IMR-90 (cell line): ENCODE results near the gene PIP5K1C. TPM values are rescaled to one million over a fixed set of nuclear protein-coding genes. Genes with fewer than 3 reads are reported as not detected.

Experiments
- ATAC-seq: fragments of 200-7000 bp; cut with Tn5 transposase; 2 replicates; pipeline ENCODE4 v1.9.1; 2020; ENCODE audit warnings: low read depth, mild to moderate bottlenecking, moderate library complexity
- BruUV-seq: library from RNA; stranded (reverse); fragments of 400-500 nt; replicated peaks from 2 replicates; lab custom pipeline; 2021; lab: Mats Ljungman, UMichigan
- CTCF ChIA-PET: fragments of 300-600 bp; formaldehyde crosslinking; extraction: SDS; loops from one replicate; lab custom pipeline; 2021; ENCODE audit warnings: antibody characterized with exemption; lab: Yijun Ruan, JAX
- POLR2A ChIA-PET: fragments of 300-600 bp; sonication (Branson Sonifier 250); formaldehyde crosslinking; loops from one replicate; lab custom pipeline; 2022; ENCODE audit warnings: antibody characterized with exemption; ENCODE audit not compliant: unreplicated experiment; lab: Charles Lee
- DNase-seq: peaks from one replicate; pipeline ENCODE4 v3.0.0; 2013
- H2AFZ ChIP-seq: replicated peaks from 2 replicates; pipeline ENCODE3; 2013; ENCODE audit warnings: low read length, mild to moderate bottlenecking; ENCODE audit not compliant: poor library complexity
- H2AK5ac ChIP-seq: 2 replicates; pipeline ENCODE4 v1.6.1; 2013; ENCODE audit warnings: low read depth, low read length, inconsistent platforms
- H2AK9ac ChIP-seq: replicated peaks from 2 replicates; pipeline ENCODE3; 2013; ENCODE audit warnings: mild to moderate bottlenecking, low read depth, low read length, moderate library complexity; ENCODE audit not compliant: poor library complexity
- H2BK120ac ChIP-seq: 2 replicates; pipeline ENCODE4 v1.6.1; 2013; ENCODE audit warnings: low read depth, low read length, inconsistent platforms
- H2BK15ac ChIP-seq: 3 replicates; pipeline ENCODE4 v1.6.1; 2013; ENCODE audit warnings: low read depth, low read length, inconsistent platforms
- H2BK20ac ChIP-seq: 2 replicates; pipeline ENCODE4 v1.6.1; 2013; ENCODE audit warnings: low read depth, mild to moderate bottlenecking, inconsistent platforms, low read length, moderate library complexity
- H2BK5ac ChIP-seq: 2 replicates; pipeline ENCODE4 v1.6.1; 2013; ENCODE audit warnings: mild to moderate bottlenecking, low read depth, low read length, inconsistent platforms; ENCODE audit not compliant: poor library complexity, severe bottlenecking
- H3K14ac ChIP-seq: replicated peaks from 2 replicates; pipeline ENCODE4 v1.6.1; 2013; ENCODE audit warnings: low read depth, low read length, inconsistent platforms
- H3K18ac ChIP-seq: 2 replicates; pipeline ENCODE4 v1.6.1; 2013; ENCODE audit warnings: low read depth, low read length, control low read depth
- H3K23ac ChIP-seq: 2 replicates; pipeline ENCODE4 v1.6.1; 2013; ENCODE audit warnings: low read depth, low read length, inconsistent platforms
- H3K27ac ChIP-seq: 2 replicates; pipeline ENCODE4 v1.5.1; 2013; ENCODE audit warnings: mild to moderate bottlenecking, control low read depth, low read length; ENCODE audit not compliant: insufficient read depth
- H3K27me3 ChIP-seq: 2 replicates; pipeline ENCODE4 v1.6.1; 2013; ENCODE audit warnings: low read length; ENCODE audit not compliant: control insufficient read depth, insufficient read depth
- H3K36me3 ChIP-seq: 2 replicates; pipeline ENCODE4 v1.6.1; 2013; ENCODE audit warnings: low read length, mixed read lengths; ENCODE audit not compliant: control insufficient read depth, insufficient read depth
- H3K4ac ChIP-seq: 2 replicates; pipeline ENCODE4 v1.6.1; 2013; ENCODE audit warnings: low read depth, low read length, inconsistent platforms
- H3K4me1 ChIP-seq: 2 replicates; pipeline ENCODE4 v1.6.1; 2013; ENCODE audit warnings: low read length, mixed read lengths; ENCODE audit not compliant: control insufficient read depth, insufficient read depth
- H3K4me2 ChIP-seq: 2 replicates; pipeline ENCODE4 v1.6.1; 2013; ENCODE audit warnings: low read depth, mild to moderate bottlenecking, control low read depth, low read length, moderate library complexity
- H3K4me3 ChIP-seq: 2 replicates; pipeline ENCODE4 v1.5.1; 2013; ENCODE audit warnings: low read depth, mild to moderate bottlenecking, control low read depth, low read length, moderate library complexity; ENCODE audit not compliant: insufficient read depth
- H3K56ac ChIP-seq: 2 replicates; pipeline ENCODE4 v1.6.1; 2013; ENCODE audit warnings: low read length, inconsistent platforms; ENCODE audit not compliant: insufficient read depth; ENCODE audit errors: extremely low read depth
- H3K79me1 ChIP-seq, 2 experiments: 2 replicates each; pipeline ENCODE4 v1.6.1; 2013; ENCODE audit warnings: low read length in 2 of 2, inconsistent platforms in 1 of 2, low read depth in 1 of 2
- H3K9ac ChIP-seq: 2 replicates; pipeline ENCODE4 v1.6.1; 2013; ENCODE audit warnings: low read depth, low read length, control low read depth
- H3K9me1 ChIP-seq: 2 replicates; pipeline ENCODE4 v1.6.1; 2013; ENCODE audit warnings: low read length, inconsistent platforms; ENCODE audit not compliant: insufficient read depth
- H3K9me3 ChIP-seq: 2 replicates; pipeline ENCODE4 v1.6.1; 2013; ENCODE audit warnings: low read length; ENCODE audit not compliant: control insufficient read depth, insufficient read depth
- H4K20me1 ChIP-seq: 2 replicates; pipeline ENCODE4 v1.6.1; 2013; ENCODE audit warnings: low read length, inconsistent platforms; ENCODE audit not compliant: insufficient read depth
- H4K5ac ChIP-seq: 2 replicates; pipeline ENCODE4 v1.6.1; 2013; ENCODE audit warnings: mild to moderate bottlenecking, low read depth, low read length, control low read depth
- H4K8ac ChIP-seq, 2 experiments: 2 replicates each; pipeline ENCODE4 v1.6.1; 2013; ENCODE audit warnings: low read depth in 2 of 2, low read length in 2 of 2, control low read depth in 1 of 2, inconsistent platforms in 1 of 2
- H4K91ac ChIP-seq: 2 replicates; pipeline ENCODE4 v1.6.1; 2013; ENCODE audit warnings: low read depth, low read length, inconsistent platforms; ENCODE audit not compliant: insufficient read depth
- CEBPB ChIP-seq: IDR thresholded peaks from 2 replicates; pipeline ENCODE4 v1.6.1; 2012; ENCODE audit warnings: low read depth, low read length, improper control_type of control experiment
- NFE2L2 ChIP-seq: fragments of 150-350 bp; IDR thresholded peaks from 2 replicates; pipeline ENCODE4 v1.6.1; 2016; ENCODE audit warnings: low read depth, mild to moderate bottlenecking, low read length
- RAD21 ChIP-seq: IDR thresholded peaks from 2 replicates; pipeline ENCODE4 v1.6.1; 2012; ENCODE audit warnings: low read length, improper control_type of control experiment
- WGBS, 2 experiments: methylation state at CpG; one replicate each; pipeline versions ENCODE4 v1.1.5 to v1.1.7; 2013; ENCODE audit warnings: missing lambda C conversion rate in 2 of 2; ENCODE audit not compliant: insufficient read length in 1 of 2; ENCODE audit errors: extremely low coverage in 2 of 2; 5-methylcytosine and 5-hydroxymethylcytosine counted together
- dilution Hi-C: fragments of 300-500 bp; cut with HindIII; formaldehyde crosslinking; loops from one replicate; pipeline ENCODE4 v1.14.3; 2018; ENCODE audit warnings: low sequenced_read_pairs; ENCODE audit not compliant: unreplicated experiment
- in situ Hi-C: fragments of 300-500 bp; cut with MboI; formaldehyde crosslinking; loops from 3 replicates; pipeline ENCODE4 v1.14.3; 2019; ENCODE audit warnings: low sequenced_read_pairs, inconsistent platforms, mixed read lengths
- intact Hi-C: fragments of 100-400 bp; cut with micrococcal nuclease; formaldehyde crosslinking; loops from 2 replicates; pipeline ENCODE4 v1.10.0; 2022
- polyA plus RNA-seq, 3 experiments: library from polyadenylated mRNA; depleted of rRNA; stranded (reverse); fragments of >200 nt; gene quantifications; 2 replicates each; pipeline ENCODE4 v1.2.3, GENCODE V29; 2012; ENCODE audit warnings: low replicate concordance in 1 of 3
- total RNA-seq: library from RNA; depleted of rRNA; stranded (reverse); fragments of >200 nt; gene quantifications from 2 replicates; pipeline ENCODE4 v1.2.3, GENCODE V29; 2012

PIP5K1C gene
- total and polyA plus RNA-seq, 2 of the 4 experiments (the other 2 are of a cell fraction): 13.6 to 23.3 TPM

GRCh38 chr19:3609779-3610719 lies 90.2 kb downstream of the PIP5K1C start (continued):
- no peak for TF ChIP-seq RAD21
- no peak for TF ChIP-seq NFE2L2

- Histone ChIP-seq H3K79me1 (peaks cover 7 to 17% of the 10 kb centered on the region in 2 experiments), H3K27ac (no peak overlapping the region), H4K5ac (no peak overlapping the region), H4K91ac (no peak overlapping the region), H4K20me1 (no peaks in the 10 kb centered on the region), H3K14ac (no peak overlapping the region), H3K9me3 (no peaks in the 10 kb centered on the region), H3K56ac (no peak overlapping the region), H2BK120ac (no peak overlapping the region), H3K4me3 (no peak overlapping the region), H3K18ac (no peak overlapping the region), H2BK20ac (no peak overlapping the region), H3K36me3 (peaks cover 28% of the 10 kb centered on the region), H3K4me2 (no peak overlapping the region), H2AFZ (no peak overlapping the region), H2AK9ac (no peak overlapping the region), H3K27me3 (no peaks in the 10 kb centered on the region), H3K4ac (no peak overlapping the region), H3K4me1 (peaks cover 11% of the 10 kb centered on the region), H3K23ac (no peak overlapping the region), H3K9ac (no peak overlapping the region), H4K8ac (no peak overlapping the region), H2BK15ac (no peak overlapping the region), H2BK5ac (no peak overlapping the region), H2AK5ac (no peak overlapping the region), H3K9me1 (0 out of 2 replicates have a peak, but pooled peaks cover 6% of the 10 kb centered on the region)
- ATAC-seq (no peak), DNase-seq (no peak)
- ChIA-PET POLR2A (interaction anchor here (0.5 kb wide), 1 partner anchor 612 kb away, joined by 3 read pairs; no protein-coding TSS in a partner anchor), CTCF (no interaction called here)
- in situ Hi-C loops (loop anchor here (25.0 kb wide), 1 partner anchor 297 kb away; no protein-coding TSS in a partner anchor), intact Hi-C loops (no loop called here), dilution Hi-C loops (no loop called here)
- no TSS peak for BruUV-seq
- TF ChIP-seq CEBPB (no peak), NFE2L2 (no peak)
- 74% methylated on average over 15 of the region's 21 CpGs; no CpG with 5 or more reads in 1 of the 2 experiments for WGBS, 2 experiments
These were observed 91.4 kb downstream of the PIP5K1C start for GRCh38 chr19:3608750-3609322.
